ENCODE results near the gene ERO1B.
"Not testable (repeated sequence)": the region's sequence is repeated elsewhere in the genome, so short reads cannot be mapped to it uniquely, and the experiment has no call there.

ERO1B gene, protein sequence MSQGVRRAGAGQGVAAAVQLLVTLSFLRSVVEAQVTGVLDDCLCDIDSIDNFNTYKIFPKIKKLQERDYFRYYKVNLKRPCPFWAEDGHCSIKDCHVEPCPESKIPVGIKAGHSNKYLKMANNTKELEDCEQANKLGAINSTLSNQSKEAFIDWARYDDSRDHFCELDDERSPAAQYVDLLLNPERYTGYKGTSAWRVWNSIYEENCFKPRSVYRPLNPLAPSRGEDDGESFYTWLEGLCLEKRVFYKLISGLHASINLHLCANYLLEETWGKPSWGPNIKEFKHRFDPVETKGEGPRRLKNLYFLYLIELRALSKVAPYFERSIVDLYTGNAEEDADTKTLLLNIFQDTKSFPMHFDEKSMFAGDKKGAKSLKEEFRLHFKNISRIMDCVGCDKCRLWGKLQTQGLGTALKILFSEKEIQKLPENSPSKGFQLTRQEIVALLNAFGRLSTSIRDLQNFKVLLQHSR

DNA sequence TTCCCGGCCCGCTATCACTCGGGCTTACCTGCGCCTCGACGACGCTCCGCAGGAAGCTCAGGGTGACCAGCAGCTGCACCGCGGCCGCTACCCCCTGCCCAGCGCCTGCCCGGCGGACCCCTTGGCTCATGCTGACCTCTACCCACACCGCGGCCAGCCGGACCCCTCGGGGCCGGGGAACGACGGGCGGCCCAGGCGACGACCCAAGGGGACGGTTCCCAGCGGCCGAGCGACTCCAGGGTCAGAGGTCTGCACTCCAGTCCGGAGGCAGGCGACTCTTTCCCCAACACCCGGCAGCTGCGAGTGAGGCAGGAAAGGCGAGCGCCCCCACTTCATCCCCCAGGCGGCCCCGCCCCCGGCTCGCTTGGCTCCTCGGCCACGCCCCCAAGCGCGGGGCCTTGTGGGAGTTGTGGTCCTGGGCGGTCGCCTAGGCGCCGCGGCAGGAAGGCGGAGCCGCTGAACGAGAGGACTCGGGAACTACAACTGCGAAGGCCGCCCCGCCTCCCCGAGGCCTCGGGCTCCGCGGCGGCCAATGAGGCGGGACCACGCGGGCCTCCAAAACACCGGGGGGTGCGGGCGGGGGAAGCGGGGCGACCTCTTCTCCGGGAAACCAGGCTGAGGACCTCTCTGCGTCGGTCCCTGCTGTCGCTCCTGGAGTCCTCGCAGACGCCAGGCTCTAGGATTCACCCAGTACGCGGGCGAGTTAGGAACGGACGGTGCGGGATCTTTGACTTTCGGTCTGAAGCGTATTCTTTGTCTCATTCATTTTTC, at the start of gene ERO1B:
Gene ERO1B, minus strand, starts transcription at position 305 of the 771 bp plus-strand sequence. Its CDS starts 175 bp downstream, at position 130.
- DNase-seq: peak; percentile 93 to 97 (median 95)

GRCh38 chr1:236331412-236331811, 49.7 kb upstream of the ERO1B start:
- DNase-seq: not testable (repeated sequence)

GRCh38 chr1:236326432-236326831, 44.7 kb upstream of the ERO1B start:
- no peak for DNase-seq

- DNase-seq: no peak
Observed at GRCh38 chr1:236325567-236325966, 43.8 kb upstream of the ERO1B start.

GRCh38 chr1:236323819-236324411, 42.2 kb upstream of the ERO1B start:
- DNase-seq: no peak

- DNase-seq: no peak
Observed at GRCh38 chr1:236322566-236323409, 41.0 kb upstream of the ERO1B start.

DNA sequence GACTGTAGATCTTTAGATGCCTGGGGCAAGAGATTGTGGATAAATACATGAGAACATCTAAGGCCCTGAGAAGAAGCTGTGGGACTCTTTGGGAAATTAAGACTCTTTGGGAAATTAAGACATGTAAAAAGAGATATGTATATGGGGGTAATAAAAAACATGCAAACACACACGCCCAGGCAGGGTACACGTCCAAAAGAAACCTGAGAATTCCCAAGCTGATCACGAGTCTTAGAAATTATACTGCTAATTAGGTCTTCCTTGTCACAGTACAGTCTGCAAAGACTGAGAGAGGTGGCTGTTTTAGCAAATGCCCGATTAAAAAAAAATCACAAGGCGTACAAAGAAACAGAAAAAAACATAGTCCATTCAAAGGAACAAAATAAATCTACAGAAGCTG, 39.3 kb upstream of the ERO1B start:
- no peak for DNase-seq

- no peak for DNase-seq
Observed at GRCh38 chr1:236320671-236321070, 38.9 kb upstream of the ERO1B start.

DNA sequence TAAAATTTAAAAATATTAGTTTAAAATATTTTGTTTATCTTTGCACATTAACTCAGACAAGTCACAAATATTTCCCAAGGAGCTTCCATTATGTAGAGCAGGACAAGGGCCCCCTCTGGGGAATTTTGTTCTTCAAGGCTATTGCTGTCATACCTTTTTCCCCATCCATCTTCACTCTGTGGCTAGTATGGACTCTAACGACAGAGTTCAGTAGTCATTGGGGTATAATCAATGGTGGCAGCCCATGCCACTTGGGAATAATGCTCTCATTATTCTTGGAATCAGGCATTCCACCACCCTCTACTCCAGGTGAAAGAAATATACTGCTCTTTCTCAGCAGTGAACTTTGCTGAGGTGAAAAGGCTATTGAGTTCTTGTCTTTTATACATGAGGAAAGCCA, 38.5 kb upstream of the ERO1B start:
- no peak for DNase-seq

DNA sequence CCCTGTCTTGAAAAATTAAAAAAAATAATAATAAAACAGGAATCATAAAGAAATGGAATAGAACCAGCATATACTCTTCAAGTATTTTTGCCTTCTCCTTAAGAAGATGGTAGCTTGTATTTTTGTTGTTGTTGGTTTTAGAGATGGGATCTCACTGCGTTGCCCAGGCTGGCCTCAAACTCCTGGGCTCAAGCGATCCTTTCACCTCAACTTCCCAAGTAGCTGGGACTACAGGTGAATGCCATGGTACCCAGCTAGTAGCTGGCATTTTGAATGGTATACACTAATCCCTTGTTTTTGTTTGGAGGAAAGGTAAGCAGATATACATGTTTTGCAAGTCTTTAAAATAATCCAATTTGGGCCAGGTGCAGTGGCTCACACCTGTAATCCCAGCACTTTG, 34.7 kb upstream of the ERO1B start:
- DNase-seq: no peak

GRCh38 chr1:236315518-236315917, 33.8 kb upstream of the ERO1B start:
- no peak for DNase-seq

GRCh38 chr1:236315092-236315491, 33.3 kb upstream of the ERO1B start:
- DNase-seq: no peak

DNA sequence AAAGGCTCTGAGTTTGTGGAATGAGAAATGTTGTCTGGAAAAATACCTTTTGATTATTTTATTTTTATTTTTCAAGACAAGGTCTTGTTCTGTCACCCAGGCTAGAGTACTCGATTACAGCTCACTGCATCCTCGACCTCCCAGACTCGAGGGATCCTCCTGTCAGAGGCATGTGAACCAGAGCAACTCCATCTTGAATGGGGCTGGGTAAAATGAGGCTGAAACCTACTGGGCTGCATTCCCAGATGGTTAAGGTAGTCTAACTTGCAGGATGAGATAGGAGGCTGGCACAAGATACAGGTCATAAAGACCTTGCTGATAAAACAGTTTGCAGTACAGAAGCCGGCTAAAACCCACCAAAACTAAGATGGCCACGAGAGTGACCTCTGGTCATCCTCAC, 32.3 kb upstream of the ERO1B start:
- DNase-seq: not testable (repeated sequence)

DNA sequence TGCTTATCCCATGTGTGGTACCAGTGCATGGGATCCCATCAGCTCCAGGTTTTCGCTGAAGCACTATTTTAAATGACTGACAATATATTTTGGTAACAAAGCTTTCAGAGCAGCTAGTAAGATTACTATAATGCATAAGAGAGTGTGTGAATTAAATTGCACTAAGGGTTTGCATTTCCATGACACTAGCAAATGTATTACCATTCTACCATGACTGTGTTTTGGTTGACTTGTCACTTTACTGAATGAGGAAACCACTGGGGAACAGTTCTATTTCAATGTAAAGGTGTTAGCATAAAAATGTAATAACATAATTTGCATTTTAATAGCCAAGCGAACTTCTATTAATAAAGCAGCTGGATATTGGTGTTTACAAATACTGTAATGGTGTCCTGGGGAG, 31.7 kb upstream of the ERO1B start:
- DNase-seq: no peak

GRCh38 chr1:236311040-236311439, 29.3 kb upstream of the ERO1B start:
- DNase-seq: no peak

DNA sequence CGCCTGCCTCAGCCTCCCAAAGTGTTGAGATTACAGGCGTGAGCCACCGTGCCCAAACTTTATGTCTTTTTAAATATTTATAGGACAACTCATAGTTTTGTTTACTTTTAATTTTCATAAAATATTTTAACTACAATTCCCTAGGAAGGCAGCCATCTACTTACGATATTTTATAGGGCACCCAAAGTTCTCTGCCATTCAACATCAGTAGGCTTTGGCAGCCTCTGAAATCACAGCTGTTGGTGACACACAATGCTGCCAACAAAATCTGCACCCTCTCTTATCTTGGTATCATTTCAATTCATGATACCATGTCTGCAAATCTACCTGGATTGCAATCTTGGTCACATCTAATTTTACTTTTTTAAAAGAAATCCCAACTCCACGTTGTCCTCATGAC, 27.1 kb upstream of the ERO1B start:
- no peak for DNase-seq

DNA sequence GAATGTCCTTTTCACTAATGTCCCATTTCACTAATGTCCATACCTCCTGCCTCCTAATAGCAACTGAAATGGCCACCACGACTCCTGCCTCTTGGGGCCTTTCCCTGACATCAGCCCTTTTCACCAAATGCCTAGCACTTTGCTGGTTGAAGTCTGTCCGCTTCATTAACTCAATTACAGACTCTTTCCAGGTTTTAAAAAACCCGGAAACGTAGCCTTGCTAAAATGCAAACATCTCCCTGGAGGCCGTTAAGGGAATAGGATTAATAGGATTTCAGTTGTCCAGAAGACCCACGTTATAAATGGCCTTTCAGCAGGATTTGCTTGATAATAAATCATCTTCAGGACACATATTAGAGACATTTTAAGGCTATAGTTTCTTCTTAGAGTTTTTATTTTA, 25.7 kb upstream of the ERO1B start:
- no peak for DNase-seq

DNA sequence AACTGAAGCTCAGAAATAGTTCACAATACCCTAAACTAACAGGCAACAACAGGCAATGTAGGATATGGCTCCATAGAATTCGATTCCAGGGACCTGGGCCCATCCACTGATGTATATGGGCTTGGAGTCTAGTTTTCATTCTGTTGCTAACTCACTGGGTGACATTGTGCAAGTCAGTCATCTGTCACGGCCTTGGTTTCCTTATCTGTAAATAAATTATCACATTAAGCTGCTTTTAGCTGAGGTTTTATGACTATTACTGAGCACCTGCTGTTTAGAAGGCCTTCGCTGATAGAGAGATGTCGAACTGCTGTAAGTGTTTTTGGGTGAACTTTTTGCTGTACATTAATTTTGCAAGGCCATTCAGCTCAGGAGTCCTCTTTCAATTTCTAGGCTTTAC, 22.9 kb upstream of the ERO1B start:
- no peak for DNase-seq

DNA sequence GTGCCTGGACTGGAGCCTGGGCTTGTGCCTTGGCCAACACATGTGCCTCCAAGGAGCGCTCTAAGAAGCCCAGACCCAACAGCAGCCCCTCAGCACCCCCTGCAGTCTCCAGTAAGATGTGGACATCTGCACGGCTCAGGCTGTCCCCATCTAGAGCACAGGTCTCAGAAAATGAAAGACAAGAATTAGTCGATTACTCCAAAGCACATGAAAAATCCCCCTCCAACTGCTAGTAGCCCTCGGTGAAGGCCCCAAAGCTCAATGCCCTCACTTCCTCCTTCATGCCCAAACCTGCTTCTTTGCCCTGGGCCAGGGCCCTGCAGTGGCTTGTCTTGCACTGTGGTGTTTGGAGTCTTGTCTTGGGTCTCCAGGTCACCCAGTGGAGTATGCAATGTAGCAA, 21.9 kb upstream of the ERO1B start:
- peak in 2 of 6 experiments; percentile 2 to 8 for DNase-seq

GRCh38 chr1:236302941-236303340, 21.2 kb upstream of the ERO1B start:
- no peak for DNase-seq

GRCh38 chr1:236301958-236302335, 20.2 kb upstream of the ERO1B start:
- no peak for DNase-seq

GRCh38 chr1:236301080-236301957, 19.6 kb upstream of the ERO1B start:
- DNase-seq: no peak
